ENCODE measurements around the gene HOXD4. TPM values are rescaled to one million over a fixed set of nuclear protein-coding genes. Genes with fewer than 3 reads are reported as not detected.

Gene HOXD4
- total and polyA plus RNA-seq, 4 donors = 0.12 to 1.1 (median 0.48) TPM

- WGBS, 2 donors = 2 to 4% methylated on average over 22 to 59 of the region's 59 CpGs
- Histone ChIP-seq H3K27me3 (ENCODE audit: control insufficient read depth in 3 of 3, insufficient read depth in 3 of 3, low read length in 2 of 3) (peaks cover 51 to 92% (median 87%) of the 10 kb centered on the region in 3 donors), H3K27ac (ENCODE audit: low read depth in 1 of 2, low read length in 1 of 2) (no peak overlapping the region), H3K36me3 (ENCODE audit: control insufficient read depth in 4 of 4, insufficient read depth in 4 of 4, low read length in 4 of 4) (no peaks in the 10 kb centered on the region), H3K4me3 (no peak overlapping the region), H3K9me3 (ENCODE audit: control insufficient read depth in 4 of 4, insufficient read depth in 3 of 4, low read length in 3 of 4) (peaks cover 0 to 18% (median 0%) of the 10 kb centered on the region in 4 donors), H3K4me1 (ENCODE audit: control insufficient read depth in 5 of 5, insufficient read depth in 5 of 5, low read length in 5 of 5) (peaks cover 0 to 18% (median 4%) of the 10 kb centered on the region in 5 donors), H3K9ac (ENCODE audit: insufficient read depth in 1 of 2, low read length in 2 of 2) (no peak overlapping the region)
- DNase-seq (no peak), ATAC-seq (ENCODE audit: insufficient read depth, low FRiP score) (no peak)
- no peak for TF ChIP-seq CTCF (IDR thresholded peaks at IDR 0.05; ENCODE audit: control extremely low read depth, extremely low read depth)
Observed at GRCh38 chr2:176107731-176108181, 43.6 kb upstream of the HOXD4 start.

- Histone ChIP-seq H3K27me3 (ENCODE audit: control insufficient read depth in 3 of 3, insufficient read depth in 3 of 3, low read length in 2 of 3) (peaks cover 49 to 92% (median 87%) of the 10 kb centered on the region in 3 donors), H3K4me3 (no peak overlapping the region), H3K27ac (ENCODE audit: low read depth in 1 of 2, low read length in 1 of 2) (no peak overlapping the region), H3K9ac (ENCODE audit: insufficient read depth in 1 of 2, low read length in 2 of 2) (no peak overlapping the region), H3K4me1 (ENCODE audit: control insufficient read depth in 5 of 5, insufficient read depth in 5 of 5, low read length in 5 of 5) (peaks cover 0 to 18% (median 1%) of the 10 kb centered on the region in 5 donors), H3K36me3 (ENCODE audit: control insufficient read depth in 4 of 4, insufficient read depth in 4 of 4, low read length in 4 of 4) (no peaks in the 10 kb centered on the region), H3K9me3 (ENCODE audit: control insufficient read depth in 4 of 4, insufficient read depth in 3 of 4, low read length in 3 of 4) (peaks cover 0 to 24% (median 0%) of the 10 kb centered on the region in 4 donors)
- 7 to 12% methylated on average over 26 of the region's 26 CpGs for WGBS, 2 donors
- TF ChIP-seq CTCF (IDR thresholded peaks at IDR 0.05; ENCODE audit: control extremely low read depth, extremely low read depth) = no peak
- DNase-seq (no peak), ATAC-seq (ENCODE audit: insufficient read depth, low FRiP score) (no peak)
Observed at GRCh38 chr2:176109192-176109901, 42.0 kb upstream of the HOXD4 start.

- H3K4me1 ChIP-seq (ENCODE audit: control insufficient read depth in 5 of 5, insufficient read depth in 5 of 5, low read length in 5 of 5) = peaks cover 0 to 18% (median 0%) of the 10 kb centered on the region in 5 donors
- H3K4me3 ChIP-seq = no peak overlapping the region
- no peak overlapping the region for H3K27ac ChIP-seq (ENCODE audit: low read depth in 1 of 2, low read length in 1 of 2)
- no peak for ATAC-seq (ENCODE audit: insufficient read depth, low FRiP score)
- DNase-seq = no peak
- TF ChIP-seq CTCF (IDR thresholded peaks at IDR 0.05; ENCODE audit: control extremely low read depth, extremely low read depth) = no peak
- H3K9me3 ChIP-seq (ENCODE audit: control insufficient read depth in 4 of 4, insufficient read depth in 3 of 4, low read length in 3 of 4) = peaks cover 0 to 23% (median 0%) of the 10 kb centered on the region in 4 donors
- no peak overlapping the region for H3K9ac ChIP-seq (ENCODE audit: insufficient read depth in 1 of 2, low read length in 2 of 2)
- no peaks in the 10 kb centered on the region for H3K36me3 ChIP-seq (ENCODE audit: control insufficient read depth in 4 of 4, insufficient read depth in 4 of 4, low read length in 4 of 4)
- 12 to 19% methylated on average over 4 of the region's 4 CpGs for WGBS, 2 donors
- H3K27me3 ChIP-seq (ENCODE audit: control insufficient read depth in 3 of 3, insufficient read depth in 3 of 3, low read length in 2 of 3) = peaks cover 43 to 92% (median 88%) of the 10 kb centered on the region in 3 donors
Observed at GRCh38 chr2:176109946-176110345, 41.4 kb upstream of the HOXD4 start.
